COLO668 (cell line): ENCODE data around the gene POMGNT1.

Source experiments
- DNase-seq: peaks from one replicate; lab custom pipeline; 2025; ENCODE audit not compliant: unreplicated experiment; lab: John Stamatoyannopoulos, UW

Gene POMGNT1

GRCh38 chr1:46211051-46211450 is 12.8 kb upstream of the POMGNT1 start:
- no peak for DNase-seq

- DNase-seq: no peak
These were observed 12.3 kb upstream of the POMGNT1 start for GRCh38 chr1:46210561-46210960.

GRCh38 chr1:46206399-46206798 is 8.2 kb upstream of the POMGNT1 start:
- DNase-seq: no peak

GRCh38 chr1:46205791-46206190 is 7.6 kb upstream of the POMGNT1 start:
- no peak for DNase-seq

- no peak for DNase-seq
These were observed 6.9 kb upstream of the POMGNT1 start for GRCh38 chr1:46205141-46205540.

- no peak for DNase-seq
These were observed 6.1 kb upstream of the POMGNT1 start for GRCh38 chr1:46204406-46204742.

GRCh38 chr1:46203738-46204405 is 5.6 kb upstream of the POMGNT1 start:
- DNase-seq: no peak

- DNase-seq: no peak
These were observed 1.1 kb upstream of the POMGNT1 start for GRCh38 chr1:46199233-46199749.

GRCh38 chr1:46197560-46197963 is 672 bp downstream of the POMGNT1 start:
- no peak for DNase-seq

- DNase-seq: no peak
These were observed 1.6 kb downstream of the POMGNT1 start for GRCh38 chr1:46196609-46197008.

GRCh38 chr1:46194641-46195193 is 3.5 kb downstream of the POMGNT1 start:
- no peak for DNase-seq

GRCh38 chr1:46193984-46194570 is 4.2 kb downstream of the POMGNT1 start:
- no peak for DNase-seq

GRCh38 chr1:46193285-46193684 is 4.9 kb downstream of the POMGNT1 start:
- DNase-seq: no peak

- no peak for DNase-seq
These were observed 6.1 kb downstream of the POMGNT1 start for GRCh38 chr1:46192171-46192570.

- DNase-seq: no peak
These were observed 7.1 kb downstream of the POMGNT1 start for GRCh38 chr1:46191033-46191701.

- no peak for DNase-seq
These were observed 7.7 kb downstream of the POMGNT1 start for GRCh38 chr1:46190539-46190938.

- DNase-seq: peak; percentile 72
These were observed 9.8 kb downstream of the POMGNT1 start for GRCh38 chr1:46188295-46189030.

- peak; percentile 92 for DNase-seq
These were observed 10.9 kb downstream of the POMGNT1 start for GRCh38 chr1:46187106-46187869.

GRCh38 chr1:46186076-46186475 is 12.2 kb downstream of the POMGNT1 start:
- DNase-seq: no peak

GRCh38 chr1:46184920-46185658 is 13.1 kb downstream of the POMGNT1 start:
- no peak for DNase-seq
